ENCODE data around the gene RASGRP2.
A peak's percentile ranks its signal among the peaks of the same experiment; 100 is the strongest.

The RASGRP2 gene

DNA sequence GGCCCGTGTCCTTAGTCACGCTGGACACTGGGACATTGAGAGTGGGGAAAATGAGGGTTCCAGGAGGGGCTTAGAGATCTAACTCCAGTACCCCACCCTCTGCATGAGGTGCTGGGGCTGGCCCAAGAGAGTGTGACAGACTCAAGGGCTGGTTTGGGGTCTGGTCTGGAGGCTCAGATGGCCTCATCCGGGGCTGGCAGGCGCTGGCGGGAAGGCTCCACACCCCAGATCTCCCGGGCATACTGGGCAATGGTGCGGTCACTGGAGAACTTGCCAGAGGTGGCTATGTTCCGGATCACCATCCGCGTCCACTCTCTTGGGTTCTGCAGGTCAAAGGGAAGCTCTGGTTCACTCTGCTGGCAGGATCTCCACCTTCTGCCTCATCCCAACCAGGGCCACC lies 2.5 kb upstream of the RASGRP2 start:
- TF ChIP-seq, protein P1, sequence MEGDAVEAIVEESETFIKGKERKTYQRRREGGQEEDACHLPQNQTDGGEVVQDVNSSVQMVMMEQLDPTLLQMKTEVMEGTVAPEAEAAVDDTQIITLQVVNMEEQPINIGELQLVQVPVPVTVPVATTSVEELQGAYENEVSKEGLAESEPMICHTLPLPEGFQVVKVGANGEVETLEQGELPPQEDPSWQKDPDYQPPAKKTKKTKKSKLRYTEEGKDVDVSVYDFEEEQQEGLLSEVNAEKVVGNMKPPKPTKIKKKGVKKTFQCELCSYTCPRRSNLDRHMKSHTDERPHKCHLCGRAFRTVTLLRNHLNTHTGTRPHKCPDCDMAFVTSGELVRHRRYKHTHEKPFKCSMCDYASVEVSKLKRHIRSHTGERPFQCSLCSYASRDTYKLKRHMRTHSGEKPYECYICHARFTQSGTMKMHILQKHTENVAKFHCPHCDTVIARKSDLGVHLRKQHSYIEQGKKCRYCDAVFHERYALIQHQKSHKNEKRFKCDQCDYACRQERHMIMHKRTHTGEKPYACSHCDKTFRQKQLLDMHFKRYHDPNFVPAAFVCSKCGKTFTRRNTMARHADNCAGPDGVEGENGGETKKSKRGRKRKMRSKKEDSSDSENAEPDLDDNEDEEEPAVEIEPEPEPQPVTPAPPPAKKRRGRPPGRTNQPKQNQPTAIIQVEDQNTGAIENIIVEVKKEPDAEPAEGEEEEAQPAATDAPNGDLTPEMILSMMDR (IDR thresholded peaks at IDR 0.05; ENCODE audit: low read depth, low read length): no peak
- H3K4me3 ChIP-seq (ENCODE audit: low read depth, low read length): no peak overlapping the region
- in situ Hi-C loops (cut with HindIII; ENCODE audit: low sequenced_read_pairs): no loop called here
- DNase-seq (ENCODE audit: low read depth, low spot score): no peak

DNA sequence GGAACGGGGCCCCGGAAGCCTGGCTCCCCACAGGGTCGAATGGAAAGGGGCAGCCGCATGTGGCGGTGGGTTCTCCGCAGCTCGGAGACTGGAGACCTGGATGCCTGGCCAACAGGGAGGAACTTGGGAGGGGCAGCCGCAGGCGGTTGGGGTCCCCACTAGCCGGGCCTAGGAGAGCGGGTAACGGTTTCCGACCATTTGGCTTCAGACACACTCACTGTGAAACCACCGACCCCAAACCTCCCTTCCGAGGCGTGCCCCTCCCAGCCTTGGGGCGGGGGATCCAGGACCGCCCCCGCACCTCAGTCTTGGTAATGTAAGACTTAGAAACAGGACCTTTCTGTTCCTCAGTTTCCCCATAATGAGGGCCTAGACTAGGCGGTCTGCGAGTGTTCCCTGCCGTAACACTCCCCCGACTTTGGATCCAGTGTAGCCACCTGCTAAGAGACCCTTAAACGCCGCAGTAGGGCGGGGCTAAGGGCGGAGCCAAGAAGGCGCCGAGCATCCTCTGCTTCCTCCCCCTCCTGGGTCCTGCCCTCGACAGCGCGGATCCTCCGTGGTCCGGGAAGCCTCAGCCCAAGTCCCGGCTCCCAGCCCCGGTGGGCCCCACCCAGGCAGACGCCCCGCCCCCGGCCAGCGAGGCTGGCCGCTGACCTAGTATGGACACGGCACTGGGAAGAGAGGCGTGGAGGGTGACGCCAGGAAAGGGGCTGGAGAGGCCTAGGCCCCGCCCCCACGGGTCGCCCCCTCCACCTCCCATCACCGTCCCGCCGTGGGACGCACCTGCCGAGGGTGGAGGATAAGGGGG lies 1.8 kb upstream of the RASGRP2 start:
- peak overlapping the region; percentile 24 for H3K4me3 ChIP-seq (ENCODE audit: low read depth, low read length)

DNA sequence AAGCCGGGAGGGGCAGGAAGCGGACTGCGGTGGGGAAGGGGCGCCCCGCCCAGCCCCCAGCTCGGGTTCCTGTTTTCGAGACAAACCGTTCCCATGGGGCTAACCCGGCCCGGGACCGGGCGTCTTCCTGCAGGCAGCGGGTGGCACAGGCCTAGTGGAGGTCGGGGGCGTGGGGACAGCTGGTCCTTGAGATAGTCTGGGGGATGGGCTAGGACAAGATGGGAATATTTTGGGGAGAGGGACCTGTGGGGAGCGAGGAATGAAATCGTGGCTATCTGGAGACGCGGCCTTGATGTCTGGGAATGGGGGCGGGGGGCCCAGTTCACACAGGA lies 1.2 kb upstream of the RASGRP2 start:
- H3K4me3 ChIP-seq (ENCODE audit: low read depth, low read length): peak overlapping the region; percentile 24
- in situ Hi-C loops (cut with HindIII; ENCODE audit: low sequenced_read_pairs): no loop called here
- DNase-seq (ENCODE audit: low read depth, low spot score): no peak
- TF ChIP-seq, protein P1 (IDR thresholded peaks at IDR 0.05; ENCODE audit: low read depth, low read length): no peak

More for the DNA sequence above, 1.8 kb upstream of the RASGRP2 start:
- DNase-seq (ENCODE audit: low read depth, low spot score): peak; percentile 56
- in situ Hi-C loops (cut with HindIII; ENCODE audit: low sequenced_read_pairs): no loop called here
- TF ChIP-seq, protein P1 (IDR thresholded peaks at IDR 0.05; ENCODE audit: low read depth, low read length): no peak

DNA sequence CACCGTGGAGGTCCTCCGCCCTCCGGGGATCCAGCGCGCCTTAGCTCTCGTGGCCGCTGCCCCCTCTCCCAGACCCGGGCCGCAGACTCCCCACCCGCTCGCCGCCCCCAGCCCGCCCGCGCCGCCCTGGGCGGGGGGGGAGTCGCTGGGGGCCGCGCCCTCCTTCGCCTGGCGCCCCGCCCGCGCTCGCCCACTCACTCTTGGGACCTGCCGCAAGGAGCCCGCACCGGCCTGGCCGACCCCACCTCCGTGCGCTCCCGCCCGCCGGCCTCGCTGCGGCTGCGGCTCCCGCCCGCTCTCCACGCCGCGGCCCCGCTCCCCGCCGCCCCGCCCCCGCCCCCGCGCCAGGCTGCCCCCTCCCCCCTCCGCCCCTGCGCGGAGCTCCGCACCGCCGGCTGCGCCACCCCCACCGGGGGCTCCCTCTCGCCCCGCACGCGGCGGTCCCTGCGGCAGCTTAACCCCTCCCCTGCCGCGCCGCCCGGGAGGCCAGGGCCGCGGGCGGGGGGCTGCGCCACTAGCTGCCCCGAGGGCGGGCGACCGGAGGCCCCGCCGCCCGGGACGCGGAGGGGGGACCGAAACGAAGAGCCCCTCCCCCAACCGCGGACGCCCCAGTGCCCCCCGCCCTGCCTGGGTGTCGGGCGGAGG lies 724 bp upstream of the RASGRP2 start:
- H3K4me3 ChIP-seq (ENCODE audit: low read depth, low read length): peak overlapping the region; percentile 24
- TF ChIP-seq, protein P1 (IDR thresholded peaks at IDR 0.05; ENCODE audit: low read depth, low read length): no peak
- in situ Hi-C loops (cut with HindIII; ENCODE audit: low sequenced_read_pairs): no loop called here
- no peak for DNase-seq (ENCODE audit: low read depth, low spot score)

DNA sequence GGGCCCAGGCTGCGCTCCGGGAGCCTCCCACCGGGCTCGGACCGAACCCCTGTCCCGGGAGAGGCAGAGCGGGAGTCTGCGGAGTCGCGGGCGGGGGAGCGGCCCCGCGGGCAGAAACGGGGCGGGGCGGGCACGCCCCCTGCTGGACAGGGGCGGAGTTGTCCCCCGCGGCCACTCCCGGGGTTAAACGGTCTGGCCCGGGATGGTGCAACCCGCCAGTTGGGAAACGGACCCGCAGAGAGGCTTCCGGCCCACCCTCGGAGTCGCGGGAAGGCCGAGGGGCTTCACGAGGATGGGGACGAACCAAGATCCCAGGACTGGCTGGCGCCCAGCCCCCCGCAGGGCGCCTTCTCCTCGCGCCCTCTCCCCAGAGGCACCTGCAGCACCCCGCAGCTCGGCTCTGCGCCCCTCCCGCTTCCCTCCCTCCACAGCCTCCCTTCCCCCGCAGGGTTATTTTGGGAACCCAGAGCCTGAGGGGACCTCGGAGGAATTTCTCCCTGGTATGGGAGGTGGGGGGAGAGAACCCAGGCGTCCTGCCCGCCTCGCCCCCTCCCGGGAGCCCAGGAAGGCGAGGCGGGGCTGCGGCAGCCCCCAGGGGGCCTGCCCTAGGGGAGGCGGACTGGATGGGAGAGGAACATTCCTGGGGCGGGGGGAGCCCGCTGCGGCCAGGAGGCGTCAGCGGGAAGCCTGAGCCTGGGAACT lies 902 bp downstream of the RASGRP2 start:
- in situ Hi-C loops (cut with HindIII; ENCODE audit: low sequenced_read_pairs): no loop called here

More for the DNA sequence above, 902 bp downstream of the RASGRP2 start:
- H3K4me3 ChIP-seq (ENCODE audit: low read depth, low read length): peak overlapping the region; percentile 0
- TF ChIP-seq, protein P1 (IDR thresholded peaks at IDR 0.05; ENCODE audit: low read depth, low read length): peak; percentile 77
- no peak for DNase-seq (ENCODE audit: low read depth, low spot score)

All from astrocyte of the spinal cord (primary cell).